Measurements from ENCODE around the gene CACNG8.

CACNG8 gene

DNA sequence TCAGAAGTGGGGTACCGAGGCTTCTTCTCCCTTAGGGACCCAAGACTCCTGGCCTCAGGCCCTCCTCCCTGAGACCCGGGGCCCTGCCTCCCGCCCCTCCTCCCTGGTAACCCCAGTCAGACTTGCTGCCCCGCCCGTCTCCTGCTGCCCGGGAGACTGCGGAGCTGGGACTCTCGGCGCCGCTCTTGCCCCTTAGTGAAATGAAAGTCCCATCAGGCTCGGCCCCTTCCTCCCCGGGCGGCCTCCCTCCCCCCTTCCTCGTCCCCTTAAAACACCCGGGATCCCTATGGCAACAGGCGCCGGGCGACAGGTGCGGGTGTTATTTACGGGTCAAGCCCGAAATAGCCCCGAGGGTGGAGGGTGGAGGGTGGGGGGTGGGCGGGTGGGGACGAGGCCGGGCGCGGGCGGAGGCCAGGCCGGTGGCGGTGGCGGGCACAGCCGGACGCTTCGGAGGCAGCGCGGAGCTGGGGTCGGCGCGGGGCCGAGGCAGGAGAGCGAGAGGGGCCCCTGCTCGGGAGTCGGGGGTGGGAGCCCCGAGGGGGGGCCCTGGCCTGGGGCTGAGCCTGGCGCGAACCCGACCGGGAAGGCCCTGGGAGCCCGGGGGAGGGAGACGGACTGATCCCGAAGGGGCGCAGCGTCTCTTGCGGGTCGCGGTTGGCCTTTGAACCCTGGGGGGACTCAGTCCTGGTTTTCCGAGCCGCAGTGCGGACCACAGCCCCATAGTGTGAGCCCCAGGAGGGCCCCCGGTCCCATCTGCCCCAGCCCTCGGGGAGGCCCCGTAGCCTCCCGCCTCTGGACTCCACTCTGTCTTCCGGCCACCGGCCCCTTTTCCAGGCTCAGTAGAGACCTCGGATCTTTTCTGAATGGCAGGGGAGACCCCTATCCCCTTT is 28.7 kb downstream of the CACNG8 start, which contains the start of gene CACNG6:
Gene CACNG6 (plus strand): TSS at position 414 of the 890 bp plus-strand sequence. CDS start 1,241 bp downstream, outside the sequence.
- peak; percentile 41 to 61 for DNase-seq (ENCODE audit: low read depth in 2 of 2)
- no peak for TF ChIP-seq CTCF (IDR thresholded peaks at IDR 0.05; ENCODE audit: low read depth, low read length)
- H3K4me3 ChIP-seq (replicated peaks in 1 of 2; ENCODE audit: low read depth in 2 of 2, low read length in 2 of 2), result peak within 1 kb of the TSS; percentile 41 to 43

- H3K4me3 ChIP-seq (replicated peaks in 1 of 2; ENCODE audit: low read depth in 2 of 2, low read length in 2 of 2), result no peak overlapping the region
- DNase-seq (ENCODE audit: low read depth in 2 of 2), result no peak
- TF ChIP-seq CTCF (IDR thresholded peaks at IDR 0.05; ENCODE audit: low read depth, low read length), result no peak
Observed at GRCh38 chr19:53992211-53992610, 29.5 kb downstream of the CACNG8 start.

GRCh38 chr19:53992815-53993214 is 30.1 kb downstream of the CACNG8 start:
- H3K4me3 ChIP-seq (replicated peaks in 1 of 2; ENCODE audit: low read depth in 2 of 2, low read length in 2 of 2), result no peak overlapping the region

DNA sequence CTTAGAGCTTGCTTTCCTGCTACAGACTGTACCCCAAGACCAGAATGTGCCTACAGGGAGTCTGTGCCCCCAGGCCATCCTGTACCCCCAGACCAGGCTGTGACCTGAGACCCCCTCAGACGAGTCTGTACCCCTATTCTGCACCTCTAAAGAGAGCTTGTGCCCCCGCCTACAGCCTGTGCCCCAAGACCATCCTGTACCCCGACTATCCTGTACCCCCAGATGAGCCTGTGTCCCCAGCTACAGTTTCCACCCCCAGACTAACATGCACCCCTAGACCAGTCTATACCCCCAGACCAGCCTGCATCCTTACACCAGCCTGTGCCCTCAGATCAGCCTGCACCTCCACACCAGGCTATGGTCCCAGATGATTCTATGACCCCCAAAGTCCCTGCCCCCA is 30.7 kb downstream of the CACNG8 start:
- H3K4me3 ChIP-seq (replicated peaks in 1 of 2; ENCODE audit: low read depth in 2 of 2, low read length in 2 of 2), result no peak overlapping the region
- DNase-seq (ENCODE audit: low read depth in 2 of 2), result no peak
- no peak for TF ChIP-seq CTCF (IDR thresholded peaks at IDR 0.05; ENCODE audit: low read depth, low read length)

More at GRCh38 chr19:53992815-53993214, 30.1 kb downstream of the CACNG8 start:
- no peak for TF ChIP-seq CTCF (IDR thresholded peaks at IDR 0.05; ENCODE audit: low read depth, low read length)
- no peak for DNase-seq (ENCODE audit: low read depth in 2 of 2)

GRCh38 chr19:53994811-53995210 is 32.1 kb downstream of the CACNG8 start:
- no peak for TF ChIP-seq CTCF (IDR thresholded peaks at IDR 0.05; ENCODE audit: low read depth, low read length)
- no peak overlapping the region for H3K4me3 ChIP-seq (replicated peaks in 1 of 2; ENCODE audit: low read depth in 2 of 2, low read length in 2 of 2)
- DNase-seq (ENCODE audit: low read depth in 2 of 2), result peak in 1 of 2 donors; percentile 35

DNA sequence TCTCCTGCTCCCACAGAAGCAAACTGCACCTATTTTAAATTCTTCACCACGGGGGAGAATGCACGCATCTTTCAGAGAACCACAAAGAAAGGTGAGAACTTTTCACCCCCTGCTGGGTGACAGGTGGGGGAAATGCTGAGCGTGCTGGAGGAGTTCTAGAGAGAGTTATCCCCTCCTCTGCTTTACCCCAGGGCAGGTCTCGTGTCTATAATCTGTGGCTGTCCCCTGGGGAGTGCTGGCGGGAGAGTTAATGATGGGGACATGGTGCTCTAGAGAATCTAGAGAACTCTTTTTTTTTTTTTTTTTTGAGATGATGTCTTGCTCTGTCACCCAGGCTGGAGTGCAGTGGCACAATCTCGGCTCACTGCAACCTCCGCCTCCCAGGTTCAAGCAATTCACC is 35.5 kb downstream of the CACNG8 start:
- no peak for TF ChIP-seq CTCF (IDR thresholded peaks at IDR 0.05; ENCODE audit: low read depth, low read length)
- H3K4me3 ChIP-seq (replicated peaks in 1 of 2; ENCODE audit: low read depth in 2 of 2, low read length in 2 of 2), result no peak overlapping the region
- DNase-seq (ENCODE audit: low read depth in 2 of 2), result no peak

Data from cardiac fibroblast (primary cell).